ENCODE results near the gene RASA3.

DNA sequence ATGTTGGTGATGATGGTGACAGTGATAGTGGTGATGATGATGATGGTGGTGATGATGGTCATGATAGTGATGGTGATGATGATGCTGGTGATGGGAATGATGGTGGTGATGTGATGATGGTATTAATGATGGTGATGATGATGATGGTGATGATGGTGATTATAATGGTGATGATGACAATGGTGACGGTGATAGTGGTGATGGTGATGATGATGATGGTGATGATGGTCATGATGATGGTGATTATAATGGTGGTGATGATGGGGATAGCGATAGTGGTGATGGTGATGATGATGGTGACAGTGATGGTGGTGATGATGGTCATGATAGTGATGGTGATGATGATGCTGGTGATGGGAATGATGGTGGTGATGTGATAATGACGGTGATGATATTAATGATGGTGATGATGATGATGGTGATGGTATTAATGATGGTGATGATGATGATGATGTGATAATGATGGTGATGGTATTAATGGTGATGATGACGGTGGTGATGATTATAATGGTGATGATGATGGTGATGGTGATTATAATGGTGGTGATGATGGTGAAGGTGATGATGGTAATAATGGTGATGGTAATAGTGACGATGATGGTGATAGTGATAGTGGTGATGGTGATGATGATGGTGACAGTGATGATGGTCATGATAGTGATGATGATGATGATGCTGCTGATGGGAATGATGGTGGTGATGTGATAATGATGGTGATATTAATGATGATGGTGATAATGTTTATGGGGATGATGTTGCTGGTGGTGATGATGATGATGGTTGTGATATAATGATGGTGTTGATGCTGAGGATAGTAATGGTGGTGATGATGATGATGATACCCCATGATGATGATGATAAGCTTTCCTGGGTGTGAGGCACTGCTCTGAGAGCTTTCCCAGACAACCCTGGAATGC, 166.2 kb downstream of the RASA3 start:
- TF ChIP-seq EZH2phosphoT487 (IDR thresholded peaks at IDR 0.05) (no peak), EZH2 (IDR thresholded peaks at IDR 0.05) (no peak)

All from neural progenitor cell (in vitro differentiated cells).